Kidney epithelial cell (primary cell): ENCODE results near the gene CDC42BPA. TPM values are rescaled to one million over a fixed set of nuclear protein-coding genes. Genes with fewer than 3 reads are reported as not detected.
A peak's percentile ranks its signal among the peaks of the same experiment; 100 is the strongest.
"Not testable (repeated sequence)": the region's sequence is repeated elsewhere in the genome, so short reads cannot be mapped to it uniquely, and the experiment has no call there.

Experiments
- DNase-seq: peaks from one replicate; pipeline ENCODE4 v3.0.0-alpha.2; 2010; ENCODE audit warnings: low read depth
- H3K27me3 ChIP-seq: 2 replicates; pipeline ENCODE4 v1.6.0; 2011; ENCODE audit warnings: low read length; ENCODE audit not compliant: control insufficient read depth, insufficient read depth
- H3K36me3 ChIP-seq: 2 replicates; pipeline ENCODE4 v1.5.1; 2011; ENCODE audit warnings: low read length; ENCODE audit not compliant: control insufficient read depth, insufficient read depth
- H3K4me3 ChIP-seq: 2 replicates; pipeline ENCODE4 v1.5.1; 2011; ENCODE audit warnings: low read depth, mild to moderate bottlenecking, control low read depth, low read length
- total RNA-seq: library from RNA; depleted of rRNA; stranded (reverse); fragments of >200 nt; gene quantifications from 2 replicates; pipeline ENCODE4 v1.2.3, GENCODE V29; 2015
- TF ChIP-seq, protein P1 (sequence below): IDR thresholded peaks from 2 replicates; pipeline ENCODE4 v1.5.1; 2011; ENCODE audit warnings: mild to moderate bottlenecking, moderate library complexity, low read length, control low read depth, inconsistent platforms; ENCODE audit not compliant: insufficient read depth, poor library complexity, severe bottlenecking

The CDC42BPA gene
- total RNA-seq, 1 donor from 2014 or later, result 33.4 TPM

DNA sequence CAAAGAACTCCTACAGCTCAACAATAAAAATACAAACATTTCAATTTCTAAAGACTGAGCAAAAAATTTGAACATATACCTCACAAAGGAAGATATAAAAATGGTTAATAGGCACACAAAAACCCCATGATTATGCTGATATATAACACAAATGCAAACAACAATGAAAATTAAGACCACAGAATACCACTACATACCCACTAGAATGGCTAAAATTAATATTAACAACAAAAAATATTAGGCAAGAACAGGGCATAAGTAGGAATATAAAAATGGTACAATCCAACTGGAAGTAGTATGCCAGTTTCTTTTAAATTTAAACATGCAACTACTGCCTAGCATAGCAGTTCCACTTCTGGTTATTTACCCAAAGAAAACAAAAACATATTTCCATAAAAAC is 77.3 kb downstream of the CDC42BPA start:
- TF ChIP-seq, protein P1, sequence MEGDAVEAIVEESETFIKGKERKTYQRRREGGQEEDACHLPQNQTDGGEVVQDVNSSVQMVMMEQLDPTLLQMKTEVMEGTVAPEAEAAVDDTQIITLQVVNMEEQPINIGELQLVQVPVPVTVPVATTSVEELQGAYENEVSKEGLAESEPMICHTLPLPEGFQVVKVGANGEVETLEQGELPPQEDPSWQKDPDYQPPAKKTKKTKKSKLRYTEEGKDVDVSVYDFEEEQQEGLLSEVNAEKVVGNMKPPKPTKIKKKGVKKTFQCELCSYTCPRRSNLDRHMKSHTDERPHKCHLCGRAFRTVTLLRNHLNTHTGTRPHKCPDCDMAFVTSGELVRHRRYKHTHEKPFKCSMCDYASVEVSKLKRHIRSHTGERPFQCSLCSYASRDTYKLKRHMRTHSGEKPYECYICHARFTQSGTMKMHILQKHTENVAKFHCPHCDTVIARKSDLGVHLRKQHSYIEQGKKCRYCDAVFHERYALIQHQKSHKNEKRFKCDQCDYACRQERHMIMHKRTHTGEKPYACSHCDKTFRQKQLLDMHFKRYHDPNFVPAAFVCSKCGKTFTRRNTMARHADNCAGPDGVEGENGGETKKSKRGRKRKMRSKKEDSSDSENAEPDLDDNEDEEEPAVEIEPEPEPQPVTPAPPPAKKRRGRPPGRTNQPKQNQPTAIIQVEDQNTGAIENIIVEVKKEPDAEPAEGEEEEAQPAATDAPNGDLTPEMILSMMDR, result no peak
- DNase-seq, result no peak
- no peaks in the 10 kb centered on the region for H3K36me3 ChIP-seq
- H3K4me3 ChIP-seq, result no peak overlapping the region
- no peaks in the 10 kb centered on the region for H3K27me3 ChIP-seq

DNA sequence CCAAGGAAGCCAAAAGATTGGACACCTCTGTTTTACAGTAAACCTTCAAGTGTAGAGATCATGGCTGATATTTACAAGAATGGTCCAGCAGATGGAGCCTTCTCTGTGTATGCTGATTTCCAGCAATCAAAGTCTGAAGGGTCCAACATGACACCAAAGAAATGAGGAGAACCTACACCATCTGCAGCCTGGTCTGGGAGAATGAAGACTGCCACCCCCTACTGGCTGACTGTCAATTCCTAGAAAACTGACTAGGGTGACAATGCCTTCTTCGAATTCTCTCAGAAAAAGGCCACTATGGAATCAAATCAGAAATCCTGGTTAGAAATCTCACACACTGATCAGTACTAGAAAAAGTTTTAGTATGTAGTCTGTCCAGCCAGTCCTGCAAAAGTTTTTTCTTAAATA is 83.3 kb downstream of the CDC42BPA start:
- DNase-seq, result peak; percentile 26
- TF ChIP-seq, protein P1, result peak; percentile 45
- no peaks in the 10 kb centered on the region for H3K36me3 ChIP-seq
- no peak overlapping the region for H3K4me3 ChIP-seq
- H3K27me3 ChIP-seq, result no peaks in the 10 kb centered on the region

DNA sequence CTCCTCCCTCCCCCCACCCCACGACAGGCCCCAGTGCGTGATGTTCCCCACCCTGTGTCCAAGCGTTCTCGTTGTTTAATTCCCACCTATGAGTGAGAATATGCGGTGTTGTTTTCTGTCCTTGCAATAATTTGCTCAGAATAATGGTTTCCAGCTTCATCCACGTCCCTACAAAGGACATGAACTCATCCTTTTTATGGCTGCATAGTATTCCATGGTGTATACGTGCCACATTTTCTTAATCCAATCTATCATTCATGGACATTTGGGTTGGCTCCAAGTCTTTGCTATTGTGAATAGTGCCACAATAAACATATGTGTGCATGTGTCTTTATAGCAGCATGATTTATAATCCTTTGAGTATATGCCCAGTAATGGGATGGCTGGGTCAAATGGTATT is 87.2 kb downstream of the CDC42BPA start:
- DNase-seq, H3K27me3 ChIP-seq, H3K36me3 ChIP-seq, H3K4me3 ChIP-seq: not testable (repeated sequence)

DNA sequence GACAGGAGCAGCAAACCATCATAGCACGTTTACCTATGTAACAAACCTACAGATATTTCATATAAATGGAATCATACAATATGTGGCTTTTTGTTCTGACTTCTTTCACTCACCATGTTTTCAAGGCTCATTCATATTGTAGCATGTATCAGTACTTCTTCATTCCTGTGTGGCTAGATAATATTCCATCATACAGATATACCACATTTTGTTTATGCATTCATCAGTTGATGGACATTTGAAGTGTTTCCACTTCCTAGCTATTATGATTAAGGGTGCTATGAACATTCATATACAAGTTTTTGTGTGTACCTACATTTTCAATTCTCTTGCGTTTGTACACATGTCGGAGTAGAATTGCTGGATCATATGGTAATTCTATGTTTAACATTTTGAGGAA is 90.1 kb downstream of the CDC42BPA start:
- H3K4me3 ChIP-seq, result no peak overlapping the region
- H3K27me3 ChIP-seq, result no peaks in the 10 kb centered on the region
- TF ChIP-seq, protein P1, result no peak
- no peak for DNase-seq
- no peaks in the 10 kb centered on the region for H3K36me3 ChIP-seq

DNA sequence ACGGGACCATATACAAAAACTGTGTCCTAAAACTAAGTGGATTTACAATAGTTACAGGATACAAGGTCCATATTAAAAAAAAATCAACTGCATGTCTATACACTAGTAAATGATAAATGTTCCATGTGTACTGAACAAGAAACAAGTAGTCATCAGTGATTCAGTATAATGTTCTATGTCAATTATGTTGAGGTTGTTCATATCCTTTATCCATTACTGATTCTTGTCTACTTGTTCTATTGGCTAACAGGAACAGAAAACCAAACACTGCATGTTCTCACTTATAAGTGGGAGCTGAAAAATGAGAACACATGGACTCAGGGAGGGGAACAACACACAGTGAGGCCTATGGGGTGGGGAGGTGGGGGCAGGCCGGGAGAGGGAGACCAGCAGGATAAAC is 90.5 kb downstream of the CDC42BPA start:
- no peaks in the 10 kb centered on the region for H3K27me3 ChIP-seq
- no peak overlapping the region for H3K4me3 ChIP-seq
- no peak for DNase-seq
- TF ChIP-seq, protein P1, result no peak
- no peaks in the 10 kb centered on the region for H3K36me3 ChIP-seq

DNA sequence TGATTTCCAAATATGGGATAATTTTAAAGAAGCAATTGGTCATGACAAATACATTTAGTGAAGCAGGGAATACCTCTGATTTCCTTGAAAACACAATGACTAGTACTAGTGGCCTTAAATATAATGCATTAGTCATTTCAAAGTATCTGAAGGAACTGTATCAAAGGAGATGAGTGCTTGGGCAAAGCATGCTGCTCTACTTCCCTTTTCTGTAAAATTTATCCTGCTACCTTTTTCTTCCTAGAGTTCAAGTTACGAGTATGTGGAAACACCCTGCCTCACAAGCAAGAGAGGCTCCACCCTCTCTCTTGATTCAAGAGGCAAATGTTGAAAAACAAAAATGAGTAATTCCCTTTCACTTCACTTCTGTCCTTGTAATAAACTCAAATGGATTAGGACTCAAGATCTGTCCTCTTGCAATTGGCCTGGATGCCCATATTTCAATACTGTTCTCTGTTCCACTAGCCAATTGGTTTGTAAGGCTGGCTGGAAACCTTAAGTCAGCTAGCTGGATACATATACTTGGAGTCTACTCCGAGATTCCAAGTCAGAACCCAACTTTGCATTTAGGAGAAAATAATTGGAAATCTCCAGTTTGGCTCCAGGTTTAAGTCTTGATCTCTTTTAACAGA is 92.5 kb downstream of the CDC42BPA start:
- Histone ChIP-seq H3K27me3 (no peaks in the 10 kb centered on the region), H3K36me3 (no peaks in the 10 kb centered on the region), H3K4me3 (no peak overlapping the region)
- TF ChIP-seq, protein P1, result no peak
- peak; percentile 57 for DNase-seq
